ENCODE measurements around the gene MLANA. TPM values are rescaled to one million over a fixed set of nuclear protein-coding genes. Genes with fewer than 3 reads are reported as not detected.

The MLANA gene
- total RNA-seq, 1 donor from 2014 or later = not detected

DNA sequence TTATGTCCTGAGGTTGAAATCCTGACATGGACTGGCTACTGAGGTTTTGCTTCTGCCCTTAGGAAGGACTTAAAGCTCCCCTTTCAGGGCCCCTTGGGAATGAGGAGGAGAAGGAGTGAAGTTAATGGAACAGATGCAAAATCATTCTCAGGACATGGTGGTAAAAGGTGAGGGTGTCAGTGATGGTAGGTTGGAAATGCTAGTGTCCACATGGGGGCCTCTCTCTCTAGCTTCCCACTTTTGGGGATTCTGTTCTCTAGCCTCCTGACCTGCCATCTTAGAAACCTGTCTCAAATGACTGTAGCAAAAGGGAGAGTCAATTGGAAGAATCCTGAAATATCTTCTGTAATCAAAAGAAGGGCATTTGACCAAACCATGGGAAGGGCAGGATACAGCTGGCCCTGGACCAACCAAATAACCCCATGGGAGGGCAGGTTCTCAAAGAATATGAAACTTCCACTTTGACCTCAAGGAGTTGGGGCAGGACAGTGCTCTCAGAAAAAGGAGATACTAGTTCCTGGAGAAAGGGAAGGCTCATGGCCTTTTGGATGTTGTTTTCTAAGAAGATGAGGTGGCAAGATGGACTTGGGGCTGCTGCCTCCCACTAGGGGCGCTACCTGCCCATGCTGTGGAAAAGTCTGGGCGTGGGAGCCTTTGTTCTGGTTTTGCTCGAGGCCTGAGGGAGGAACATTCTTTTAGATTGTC is 21.2 kb upstream of the MLANA start:
- Histone ChIP-seq H3K4me3 (no peak overlapping the region), H3K4me1 (peaks cover 6% of the 10 kb centered on the region), H3K36me3 (no peaks in the 10 kb centered on the region), H3K27ac (replicated peaks) (no peak overlapping the region), H3K9me3 (replicated peaks) (no peaks in the 10 kb centered on the region), H3K27me3 (ENCODE audit: low read depth) (no peaks in the 10 kb centered on the region)
- no peak for DNase-seq
- intact Hi-C loops (cut with micrococcal nuclease) = no loop called here
- TF ChIP-seq, protein P1, sequence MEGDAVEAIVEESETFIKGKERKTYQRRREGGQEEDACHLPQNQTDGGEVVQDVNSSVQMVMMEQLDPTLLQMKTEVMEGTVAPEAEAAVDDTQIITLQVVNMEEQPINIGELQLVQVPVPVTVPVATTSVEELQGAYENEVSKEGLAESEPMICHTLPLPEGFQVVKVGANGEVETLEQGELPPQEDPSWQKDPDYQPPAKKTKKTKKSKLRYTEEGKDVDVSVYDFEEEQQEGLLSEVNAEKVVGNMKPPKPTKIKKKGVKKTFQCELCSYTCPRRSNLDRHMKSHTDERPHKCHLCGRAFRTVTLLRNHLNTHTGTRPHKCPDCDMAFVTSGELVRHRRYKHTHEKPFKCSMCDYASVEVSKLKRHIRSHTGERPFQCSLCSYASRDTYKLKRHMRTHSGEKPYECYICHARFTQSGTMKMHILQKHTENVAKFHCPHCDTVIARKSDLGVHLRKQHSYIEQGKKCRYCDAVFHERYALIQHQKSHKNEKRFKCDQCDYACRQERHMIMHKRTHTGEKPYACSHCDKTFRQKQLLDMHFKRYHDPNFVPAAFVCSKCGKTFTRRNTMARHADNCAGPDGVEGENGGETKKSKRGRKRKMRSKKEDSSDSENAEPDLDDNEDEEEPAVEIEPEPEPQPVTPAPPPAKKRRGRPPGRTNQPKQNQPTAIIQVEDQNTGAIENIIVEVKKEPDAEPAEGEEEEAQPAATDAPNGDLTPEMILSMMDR (IDR thresholded peaks at IDR 0.05; ENCODE audit: borderline replicate concordance) = no peak

DNA sequence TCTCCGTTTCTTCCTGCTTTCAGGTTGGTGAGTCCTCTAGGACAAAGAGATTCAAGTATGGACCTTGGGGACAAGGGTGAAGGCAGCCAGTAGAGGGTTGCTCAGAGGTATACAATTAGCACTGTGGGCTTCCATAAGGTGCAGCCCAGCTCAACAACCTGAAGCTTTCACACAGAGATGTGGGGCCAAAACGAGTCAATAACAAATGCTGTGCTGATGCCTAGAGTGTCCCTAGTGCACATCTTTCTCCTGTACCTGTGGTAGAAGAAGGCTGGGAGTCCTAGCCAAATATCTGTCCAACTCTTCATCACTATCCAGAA is 20.7 kb upstream of the MLANA start:
- Histone ChIP-seq H3K4me3 (no peak overlapping the region), H3K9me3 (replicated peaks) (no peaks in the 10 kb centered on the region), H3K4me1 (peaks cover 6% of the 10 kb centered on the region), H3K36me3 (no peaks in the 10 kb centered on the region), H3K27me3 (ENCODE audit: low read depth) (no peaks in the 10 kb centered on the region), H3K27ac (replicated peaks) (no peak overlapping the region)
- no peak for DNase-seq
- intact Hi-C loops (cut with micrococcal nuclease) = no loop called here
- TF ChIP-seq, protein P1 (IDR thresholded peaks at IDR 0.05; ENCODE audit: borderline replicate concordance) = no peak

DNA sequence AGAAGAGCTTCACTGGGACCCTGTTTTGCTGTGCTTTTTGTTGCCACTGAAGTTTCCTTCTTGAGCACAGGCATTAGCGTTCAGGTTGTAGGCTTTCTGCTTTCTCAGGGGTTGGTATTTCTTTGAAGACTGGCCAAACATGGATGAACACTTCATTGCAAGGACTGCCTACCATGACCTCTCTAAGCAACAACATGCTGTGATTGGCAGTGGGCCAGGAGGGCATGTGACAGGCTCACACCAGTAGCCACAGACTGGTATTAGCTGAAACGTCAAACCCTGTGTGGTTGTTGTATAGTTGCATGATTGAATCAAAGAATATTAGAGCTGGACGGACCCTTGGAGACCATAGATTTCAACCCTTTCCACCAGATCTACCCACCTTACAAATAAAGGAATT is 20.0 kb upstream of the MLANA start:
- TF ChIP-seq, protein P1 (IDR thresholded peaks at IDR 0.05; ENCODE audit: borderline replicate concordance) = no peak
- Histone ChIP-seq H3K4me3 (no peak overlapping the region), H3K27me3 (ENCODE audit: low read depth) (no peaks in the 10 kb centered on the region), H3K36me3 (no peaks in the 10 kb centered on the region), H3K4me1 (peaks cover 6% of the 10 kb centered on the region), H3K27ac (replicated peaks) (no peak overlapping the region), H3K9me3 (replicated peaks) (no peaks in the 10 kb centered on the region)
- peak; percentile 23 for DNase-seq
- intact Hi-C loops (cut with micrococcal nuclease) = no loop called here

DNA sequence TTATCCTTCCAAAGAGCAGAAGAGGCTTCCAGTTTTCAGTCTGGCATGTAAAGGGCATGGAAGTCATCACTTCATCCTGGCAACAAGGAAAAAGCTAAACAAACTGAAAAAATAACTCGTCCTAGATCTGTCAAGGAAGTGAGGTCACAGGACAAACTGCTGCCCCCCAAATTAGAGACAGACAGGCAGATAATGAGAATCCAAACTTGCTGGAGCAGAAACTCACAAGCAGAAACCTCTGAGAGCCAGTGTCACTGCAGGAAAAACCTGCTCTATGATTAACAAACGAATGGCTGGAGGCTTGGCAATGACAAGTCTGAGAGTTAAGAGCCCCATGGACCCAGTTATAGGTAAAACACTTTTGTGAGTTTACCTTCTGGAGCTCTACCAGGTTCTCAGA is 18.9 kb upstream of the MLANA start:
- Histone ChIP-seq H3K36me3 (no peaks in the 10 kb centered on the region), H3K9me3 (replicated peaks) (no peaks in the 10 kb centered on the region), H3K27me3 (ENCODE audit: low read depth) (no peaks in the 10 kb centered on the region), H3K4me3 (no peak overlapping the region), H3K27ac (replicated peaks) (no peak overlapping the region), H3K4me1 (peaks cover 6% of the 10 kb centered on the region)
- DNase-seq = no peak
- TF ChIP-seq, protein P1 (IDR thresholded peaks at IDR 0.05; ENCODE audit: borderline replicate concordance) = no peak
- intact Hi-C loops (cut with micrococcal nuclease) = no loop called here

DNA sequence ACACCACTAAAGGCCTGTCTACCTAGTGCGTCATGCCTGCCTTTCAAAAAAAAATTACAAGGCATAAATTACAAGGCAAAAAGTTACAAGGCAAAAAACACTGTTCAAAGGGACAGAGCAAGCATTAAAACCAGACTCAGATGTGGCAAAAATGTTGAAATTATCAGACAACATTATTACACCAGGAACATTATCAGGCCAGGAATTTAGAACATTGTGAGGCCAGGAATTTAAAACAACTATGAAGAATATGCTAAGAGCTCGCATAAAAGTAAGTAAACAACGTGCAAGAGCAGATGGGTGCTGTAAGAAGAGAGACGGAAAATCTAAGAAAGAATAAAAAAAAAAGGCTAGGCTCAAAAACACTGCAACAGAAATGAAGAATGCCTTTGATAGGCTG is 18.2 kb upstream of the MLANA start:
- TF ChIP-seq, protein P1 (IDR thresholded peaks at IDR 0.05; ENCODE audit: borderline replicate concordance) = no peak
- no peak overlapping the region for H3K4me3 ChIP-seq
- peaks cover 6% of the 10 kb centered on the region for H3K4me1 ChIP-seq
- no peaks in the 10 kb centered on the region for H3K27me3 ChIP-seq (ENCODE audit: low read depth)
- H3K36me3 ChIP-seq = no peaks in the 10 kb centered on the region
- intact Hi-C loops (cut with micrococcal nuclease) = no loop called here
- DNase-seq = no peak
- H3K9me3 ChIP-seq (replicated peaks) = no peaks in the 10 kb centered on the region
- no peak overlapping the region for H3K27ac ChIP-seq (replicated peaks)
